Neural progenitor cell (in vitro differentiated cells): ENCODE results near the gene PRDM2. TPM values are rescaled to one million over a fixed set of nuclear protein-coding genes. Genes with fewer than 3 reads are reported as not detected.

ENCODE experiments used
- DNase-seq: peaks from one replicate; pipeline ENCODE4 v3.0.0-alpha.2; 2016; ENCODE audit warnings: low spot score
- H2AFZ ChIP-seq: fragments of 200-600 bp; sonication (generic); replicated peaks from 2 replicates; pipeline ENCODE4 v1.6.1; 2016; ENCODE audit warnings: antibody characterized with exemption
- H3F3A ChIP-seq: fragments of 200-600 bp; sonication (generic); 2 replicates; pipeline ENCODE4 v1.6.1; 2016; ENCODE audit warnings: antibody characterized with exemption, low read depth
- H3K27ac ChIP-seq: fragments of 200-600 bp; sonication (generic); 2 replicates; pipeline ENCODE4 v1.5.1; 2016; ENCODE audit warnings: mild to moderate bottlenecking
- H3K27me3 ChIP-seq: fragments of 200-600 bp; sonication (generic); 2 replicates; pipeline ENCODE4 v1.6.1; 2016; ENCODE audit warnings: mild to moderate bottlenecking, moderate library complexity
- H3K36me3 ChIP-seq: fragments of 200-600 bp; sonication (generic); 2 replicates; pipeline ENCODE4 v1.5.1; 2016
- H3K4me1 ChIP-seq: fragments of 200-600 bp; sonication (generic); 2 replicates; pipeline ENCODE4 v1.6.1; 2016; ENCODE audit warnings: mixed run types
- H3K4me2 ChIP-seq: fragments of 200-600 bp; sonication (generic); 2 replicates; pipeline ENCODE4 v1.6.1; 2016
- H3K4me3 ChIP-seq: fragments of 200-600 bp; sonication (generic); 2 replicates; pipeline ENCODE4 v1.5.1; 2016
- H3K79me2 ChIP-seq: fragments of 200-600 bp; sonication (generic); 2 replicates; pipeline ENCODE4 v1.6.1; 2016; ENCODE audit warnings: low read depth
- H3K9ac ChIP-seq: fragments of 200-600 bp; sonication (generic); 2 replicates; pipeline ENCODE4 v1.6.1; 2016
- H3K9me3 ChIP-seq: fragments of 200-600 bp; sonication (generic); 2 replicates; pipeline ENCODE4 v1.5.1; 2016; ENCODE audit warnings: low read depth
- H4K20me1 ChIP-seq: fragments of 200-600 bp; sonication (generic); 2 replicates; pipeline ENCODE4 v1.6.1; 2016; ENCODE audit warnings: low read depth
- H3K27ac Mint-ChIP-seq: 3 replicates; pipeline ENCODE4 v1.8.0; 2021; ENCODE audit warnings: mixed read lengths
- H3K27me3 Mint-ChIP-seq: 2 replicates; pipeline ENCODE4 v1.8.0; 2022; ENCODE audit warnings: low read depth, mild to moderate bottlenecking, inconsistent platforms, moderate library complexity, mixed read lengths; ENCODE audit not compliant: insufficient read depth
- H3K36me3 Mint-ChIP-seq: 3 replicates; pipeline ENCODE4 v1.8.0; 2021; ENCODE audit warnings: mixed read lengths
- H3K4me1 Mint-ChIP-seq: 3 replicates; pipeline ENCODE4 v1.8.0; 2021; ENCODE audit warnings: mixed read lengths
- H3K4me3 Mint-ChIP-seq: 3 replicates; pipeline ENCODE4 v1.8.0; 2021; ENCODE audit warnings: mild to moderate bottlenecking, moderate library complexity, mixed read lengths
- H3K9me3 Mint-ChIP-seq: 3 replicates; pipeline ENCODE4 v1.8.0; 2020; ENCODE audit warnings: mixed read lengths
- CTCF ChIP-seq: fragments of 200-600 bp; sonication (generic); IDR thresholded peaks from 2 replicates; pipeline ENCODE4 v1.5.1; 2017; ENCODE audit warnings: antibody characterized with exemption, mild to moderate bottlenecking
- EZH2 ChIP-seq: fragments of 200-600 bp; sonication (generic); IDR thresholded peaks from 2 replicates; pipeline ENCODE4 v1.6.1; 2017; ENCODE audit warnings: antibody characterized with exemption, mild to moderate bottlenecking, moderate library complexity
- EZH2phosphoT487 ChIP-seq: fragments of 200-600 bp; sonication (generic); IDR thresholded peaks from 2 replicates; pipeline ENCODE4 v1.6.1; 2017; ENCODE audit warnings: antibody characterized with exemption
- total RNA-seq: library from RNA; depleted of rRNA; stranded (reverse); fragments of >200 nt; gene quantifications from 2 replicates; pipeline ENCODE4 v1.2.3, GENCODE V29; 2015; ENCODE audit warnings: low replicate concordance

Gene PRDM2
- total RNA-seq, 1 donor from 2014 or later: 22.0 TPM

- Mint-ChIP-seq H3K4me1 (peaks cover 22% of the 10 kb centered on the region), H3K4me3 (no peak overlapping the region), H3K36me3 (peaks cover 6% of the 10 kb centered on the region), H3K27ac (no peak overlapping the region), H3K9me3 (no peaks in the 10 kb centered on the region), H3K27me3 (no peaks in the 10 kb centered on the region)
- Histone ChIP-seq H3K4me2 (no peak overlapping the region), H2AFZ (no peak overlapping the region), H3K27ac (no peak overlapping the region), H3K9ac (no peak overlapping the region), H4K20me1 (peaks cover 84% of the 10 kb centered on the region), H3K4me1 (peaks cover 9% of the 10 kb centered on the region), H3K9me3 (no peaks in the 10 kb centered on the region), H3K27me3 (peaks cover 48% of the 10 kb centered on the region), H3K36me3 (no peaks in the 10 kb centered on the region), H3K79me2 (peaks cover 9% of the 10 kb centered on the region), H3F3A (no peaks in the 10 kb centered on the region), H3K4me3 (no peak overlapping the region)
- DNase-seq: no peak
- TF ChIP-seq EZH2 (no peak), CTCF (no peak), EZH2phosphoT487 (no peak)
Measured at GRCh38 chr1:13723810-13724209, 23.8 kb downstream of the PRDM2 start.

GRCh38 chr1:13725714-13726175 lies 25.8 kb downstream of the PRDM2 start:
- no peaks in the 10 kb centered on the region for H3K9me3 Mint-ChIP-seq
- no peak overlapping the region for H3K4me3 Mint-ChIP-seq
- Histone ChIP-seq H3K4me3 (no peak overlapping the region), H2AFZ (no peak overlapping the region), H3K79me2 (peaks cover 3% of the 10 kb centered on the region), H3K9me3 (no peaks in the 10 kb centered on the region), H3K9ac (no peak overlapping the region), H3K27ac (no peak overlapping the region), H3K36me3 (no peaks in the 10 kb centered on the region), H3K27me3 (peaks cover 36% of the 10 kb centered on the region), H3K4me2 (no peak overlapping the region), H3F3A (no peaks in the 10 kb centered on the region), H3K4me1 (peaks cover 12% of the 10 kb centered on the region), H4K20me1 (peaks cover 80% of the 10 kb centered on the region)
- no peak overlapping the region for H3K27ac Mint-ChIP-seq
- peak; percentile 42 for TF ChIP-seq CTCF
- no peak for TF ChIP-seq EZH2
- TF ChIP-seq EZH2phosphoT487: no peak
- H3K36me3 Mint-ChIP-seq: peaks cover 6% of the 10 kb centered on the region
- no peaks in the 10 kb centered on the region for H3K27me3 Mint-ChIP-seq
- peak; percentile 19 for DNase-seq
- peaks cover 35% of the 10 kb centered on the region for H3K4me1 Mint-ChIP-seq

GRCh38 chr1:13728091-13728715 lies 28.2 kb downstream of the PRDM2 start:
- H3F3A ChIP-seq: no peaks in the 10 kb centered on the region
- peaks cover 14% of the 10 kb centered on the region for H3K27me3 ChIP-seq
- no peak overlapping the region for H2AFZ ChIP-seq
- Mint-ChIP-seq H3K9me3 (no peaks in the 10 kb centered on the region), H3K27ac (peak overlapping the region; percentile 35), H3K36me3 (peaks cover 5% of the 10 kb centered on the region), H3K4me1 (peaks cover 42% of the 10 kb centered on the region), H3K27me3 (no peaks in the 10 kb centered on the region), H3K4me3 (no peak overlapping the region)
- TF ChIP-seq EZH2phosphoT487 (no peak), CTCF (no peak), EZH2 (no peak)
- H3K79me2 ChIP-seq: no peaks in the 10 kb centered on the region
- H3K4me3 ChIP-seq: no peak overlapping the region
- no peak overlapping the region for H3K9ac ChIP-seq
- no peaks in the 10 kb centered on the region for H3K9me3 ChIP-seq
- no peak overlapping the region for H3K27ac ChIP-seq
- H3K4me2 ChIP-seq: no peak overlapping the region
- peaks cover 12% of the 10 kb centered on the region for H3K4me1 ChIP-seq
- no peaks in the 10 kb centered on the region for H3K36me3 ChIP-seq
- no peak for DNase-seq
- H4K20me1 ChIP-seq: peaks cover 71% of the 10 kb centered on the region
